Activated CD4-positive, alpha-beta T cell treated with anti-CD3 and anti-CD28 coated beads for 36 hours (primary cell): ENCODE measurements around the gene MTRF1L. TPM values are rescaled to one million over a fixed set of nuclear protein-coding genes. Genes with fewer than 3 reads are reported as not detected.
"Not testable (repeated sequence)": the region's sequence is repeated elsewhere in the genome, so short reads cannot be mapped to it uniquely, and the experiment has no call there.

Source experiments
- ATAC-seq: fragments of 200-7000 bp; cut with Tn5 transposase; one replicate; pipeline ENCODE4 v1.10.0; 2021; ENCODE audit warnings: mild to moderate bottlenecking, moderate library complexity
- CTCF ChIA-PET: fragments of 350-600 bp; sonication (Branson Sonifier 250); formaldehyde crosslinking; loops from one replicate; lab custom pipeline; 2021; ENCODE audit warnings: antibody characterized with exemption; lab: Charles Lee
- POLR2A ChIA-PET: fragments of 350-600 bp; sonication (Branson Sonifier 250); formaldehyde crosslinking; loops from one replicate; lab custom pipeline; 2021; ENCODE audit warnings: antibody characterized with exemption, inconsistent platforms; lab: Charles Lee
- DNase-seq: peaks from one replicate; pipeline ENCODE4 v3.0.0-alpha.2; 2020
- H3K27ac Mint-ChIP-seq: one replicate; pipeline ENCODE4 v1.8.0; 2021; ENCODE audit warnings: mixed read lengths
- H3K27me3 Mint-ChIP-seq: one replicate; pipeline ENCODE4 v1.8.0; 2021; ENCODE audit warnings: mixed read lengths
- H3K36me3 Mint-ChIP-seq: one replicate; pipeline ENCODE4 v1.8.0; 2021; ENCODE audit warnings: low read depth, mixed read lengths
- H3K4me1 Mint-ChIP-seq: one replicate; pipeline ENCODE4 v1.8.0; 2021; ENCODE audit warnings: mixed read lengths
- H3K4me3 Mint-ChIP-seq: one replicate; pipeline ENCODE4 v1.8.0; 2021; ENCODE audit warnings: mild to moderate bottlenecking, moderate library complexity, mixed read lengths
- H3K9me3 Mint-ChIP-seq: one replicate; pipeline ENCODE4 v1.8.0; 2021; ENCODE audit warnings: low read depth, mixed read lengths
- intact Hi-C, 2 experiments: fragments of 100-400 bp; cut with DNase I in 1 of 2; cut with micrococcal nuclease in 1 of 2; formaldehyde crosslinking; loops; one replicate each; pipeline versions ENCODE4 v1.14.2 to v1.15.1; 2022 to 2024; cut with DNase I, micrococcal nuclease
- total RNA-seq, 2 experiments: library from RNA; stranded (reverse); gene quantifications; one replicate each; pipeline ENCODE4 v1.2.3, GENCODE V29; 2021

MTRF1L gene
- total RNA-seq, 2 experiments from 2014 or later = 16.8 to 19.9 TPM

DNA sequence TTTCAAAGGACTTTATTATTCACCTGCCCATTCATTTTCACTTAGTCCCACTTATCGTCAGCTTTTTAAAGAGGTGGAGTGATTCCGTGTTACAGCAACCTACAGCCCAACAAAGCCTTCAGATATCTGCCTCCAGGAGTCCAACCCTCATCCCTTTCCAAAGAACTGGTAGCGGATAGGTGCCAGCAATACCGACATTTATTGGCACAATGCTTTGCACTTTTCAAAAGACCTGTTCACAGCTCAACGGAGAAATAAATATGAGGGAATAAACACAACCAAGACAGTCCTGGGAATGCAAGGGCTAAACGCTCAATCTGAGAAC lies 819 bp upstream of the MTRF1L start:
- CTCF ChIA-PET = interaction anchor here (1.0 kb wide), 1 partner anchor 23 kb away, joined by 3 read pairs; no protein-coding TSS in a partner anchor
- peaks cover 5% of the 10 kb centered on the region for H3K9me3 Mint-ChIP-seq
- intact Hi-C loops = loop anchor here (2.0 to 5.0 kb wide), 4 partner anchors 21 to 1551 kb away; partner anchors contain the start of genes FBXO5 (in 1 of the 2) and RMND1 (in 1 of the 2)
- no peak for DNase-seq
- POLR2A ChIA-PET = interaction anchor here (1.2 kb wide), 1 partner anchor 21 kb away, joined by 5 read pairs; the partner anchor contains the start of gene FBXO5
- H3K4me3 Mint-ChIP-seq = peak overlapping the region; percentile 92
- H3K27ac Mint-ChIP-seq = peak overlapping the region; percentile 99
- ATAC-seq = peak; percentile 17
- peaks cover 36% of the 10 kb centered on the region for H3K4me1 Mint-ChIP-seq
- H3K27me3 Mint-ChIP-seq = no peaks in the 10 kb centered on the region
- H3K36me3 Mint-ChIP-seq = peaks cover 30% of the 10 kb centered on the region

DNA sequence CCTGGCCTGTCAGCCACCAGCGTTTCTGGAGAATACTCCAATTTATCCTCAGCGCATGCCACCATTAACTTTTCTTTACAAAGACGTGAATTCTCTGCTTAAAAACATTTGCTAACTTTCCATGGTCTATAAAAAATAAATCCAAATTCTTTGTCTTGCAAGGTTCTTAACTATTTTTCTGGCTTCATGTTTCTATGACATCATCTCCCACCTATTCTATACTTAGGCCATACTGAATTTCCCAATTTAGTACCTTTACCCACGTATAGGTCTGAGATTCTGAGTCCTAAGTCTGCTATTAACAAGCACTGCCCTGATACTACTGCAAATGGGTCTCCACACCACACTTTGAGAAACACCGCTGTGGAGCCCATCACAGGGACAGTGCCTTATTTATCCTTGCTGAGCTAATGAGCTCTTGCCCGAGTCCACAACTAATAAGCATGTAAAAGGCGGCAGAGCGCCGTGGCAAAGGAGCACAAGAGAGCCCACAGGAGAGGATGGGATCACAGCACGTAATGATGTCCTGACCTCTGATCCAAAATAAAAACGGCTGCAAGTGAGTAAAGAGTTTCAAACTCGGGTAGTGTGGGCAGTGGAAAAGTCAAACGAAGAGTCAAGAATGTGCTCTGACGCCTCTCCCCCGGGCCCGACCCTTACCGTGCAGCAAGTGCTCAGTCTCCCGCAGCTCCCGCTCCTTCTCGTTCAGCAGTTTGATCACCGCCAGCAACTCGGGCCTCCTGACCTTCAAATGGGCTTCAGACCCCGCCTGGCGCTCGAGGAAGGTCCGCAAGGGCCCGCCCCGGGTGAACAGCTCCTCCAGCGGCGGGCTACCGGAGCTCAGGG lies 519 bp downstream of the MTRF1L start:
- H3K36me3 Mint-ChIP-seq = peaks cover 36% of the 10 kb centered on the region
- H3K4me1 Mint-ChIP-seq = peaks cover 40% of the 10 kb centered on the region
- ATAC-seq (peak; percentile 30), DNase-seq (peak; percentile 54)
- peak overlapping the region; percentile 92 for H3K4me3 Mint-ChIP-seq
- intact Hi-C loops = loop anchor here (1.0 to 5.0 kb wide), 6 partner anchors 19 to 1612 kb away; partner anchors contain the start of genes FBXO5 (in 2 of the 2) and RMND1 (in 1 of the 2)
- CTCF ChIA-PET = no interaction called here
- H3K27ac Mint-ChIP-seq = peak overlapping the region; percentile 97
- peaks cover 5% of the 10 kb centered on the region for H3K9me3 Mint-ChIP-seq
- no peaks in the 10 kb centered on the region for H3K27me3 Mint-ChIP-seq
- POLR2A ChIA-PET = interaction anchor here (1.9 kb wide), 1 partner anchor 18 kb away, joined by 10 read pairs; the partner anchor contains the start of gene FBXO5

GRCh38 chr6:153000790-153001189 lies 1.7 kb downstream of the MTRF1L start:
- POLR2A ChIA-PET = interaction anchor here (1.3 to 1.9 kb wide), 3 partner anchors 13 to 17 kb away, joined by 3 to 10 read pairs (median 7); partner anchors contain the start of gene FBXO5
- CTCF ChIA-PET, H3K27me3 Mint-ChIP-seq, ATAC-seq, H3K9me3 Mint-ChIP-seq, DNase-seq: not testable (repeated sequence)
- Mint-ChIP-seq H3K36me3 (peaks cover 43% of the 10 kb centered on the region), H3K27ac (peak overlapping the region; percentile 97), H3K4me1 (peaks cover 52% of the 10 kb centered on the region), H3K4me3 (peak overlapping the region; percentile 92)
- intact Hi-C loops = loop anchor here (5.0 kb wide), 2 partner anchors 1247 to 1548 kb away; partner anchors contain the start of gene RMND1 (in 1 of the 2)

DNA sequence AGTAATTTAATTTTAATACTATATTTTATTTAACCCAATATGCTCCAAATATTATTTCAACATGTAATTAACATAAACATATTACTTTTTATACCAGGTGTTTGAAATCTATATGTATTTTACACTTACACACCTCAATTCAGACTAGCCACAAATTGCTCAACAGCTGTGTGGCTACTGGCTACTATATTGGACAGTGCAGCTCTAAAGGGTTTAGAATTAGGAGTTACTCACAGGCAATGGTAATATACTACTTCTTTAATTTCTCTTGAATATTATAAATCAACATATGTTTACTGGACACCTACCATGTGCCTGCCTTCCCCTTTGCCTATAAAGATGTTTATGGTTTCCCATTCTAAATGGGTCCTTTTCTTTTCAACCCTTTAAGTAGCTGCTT lies 2.3 kb downstream of the MTRF1L start:
- DNase-seq (no peak), ATAC-seq (no peak)
- intact Hi-C loops = loop anchor here (5.0 kb wide), 2 partner anchors 1247 to 1548 kb away; partner anchors contain the start of gene RMND1 (in 1 of the 2)
- Mint-ChIP-seq H3K27ac (no peak overlapping the region), H3K4me3 (peak overlapping the region; percentile 92), H3K36me3 (peaks cover 43% of the 10 kb centered on the region), H3K4me1 (peaks cover 58% of the 10 kb centered on the region), H3K27me3 (no peaks in the 10 kb centered on the region), H3K9me3 (peaks cover 5% of the 10 kb centered on the region)
- ChIA-PET POLR2A (interaction anchor here (1.3 to 1.8 kb wide), 2 partner anchors 13 to 15 kb away, joined by 3 to 7 read pairs; no protein-coding TSS in a partner anchor), CTCF (interaction anchor here (0.6 to 1.1 kb wide), 2 partner anchors 9 to 13 kb away, joined by 3 read pairs; no protein-coding TSS in a partner anchor)

DNA sequence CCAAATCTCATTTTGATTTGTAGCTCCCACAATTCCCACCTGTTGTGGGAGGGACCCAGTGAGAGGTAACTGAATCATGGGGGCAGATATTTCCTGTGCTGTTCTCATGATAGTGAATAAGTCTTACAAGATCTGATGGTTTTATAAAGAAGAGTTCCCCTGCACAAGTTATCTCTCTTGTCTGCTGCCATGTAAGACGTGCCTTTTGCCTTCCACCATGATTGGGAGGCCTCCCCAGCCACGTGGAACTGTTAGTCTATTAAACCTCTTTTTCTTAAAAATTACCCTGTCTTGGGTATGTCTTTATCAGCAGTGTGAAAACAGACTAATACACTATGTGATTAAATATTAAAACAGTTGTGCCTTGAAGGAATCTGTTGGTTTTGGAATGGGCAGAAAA lies 3.0 kb downstream of the MTRF1L start:
- CTCF ChIA-PET = interaction anchor here (0.6 to 1.1 kb wide), 2 partner anchors 8 to 12 kb away, joined by 3 read pairs; no protein-coding TSS in a partner anchor
- peaks cover 45% of the 10 kb centered on the region for H3K36me3 Mint-ChIP-seq
- H3K27ac Mint-ChIP-seq = peak overlapping the region; percentile 71
- POLR2A ChIA-PET = interaction anchor here (1.8 kb wide), 1 partner anchor 14 kb away, joined by 7 read pairs; no protein-coding TSS in a partner anchor
- H3K9me3 Mint-ChIP-seq, ATAC-seq, H3K27me3 Mint-ChIP-seq, intact Hi-C loops: not testable (repeated sequence)
- H3K4me1 Mint-ChIP-seq = peaks cover 61% of the 10 kb centered on the region
- peak; percentile 12 for DNase-seq
- peak overlapping the region; percentile 60 for H3K4me3 Mint-ChIP-seq

DNA sequence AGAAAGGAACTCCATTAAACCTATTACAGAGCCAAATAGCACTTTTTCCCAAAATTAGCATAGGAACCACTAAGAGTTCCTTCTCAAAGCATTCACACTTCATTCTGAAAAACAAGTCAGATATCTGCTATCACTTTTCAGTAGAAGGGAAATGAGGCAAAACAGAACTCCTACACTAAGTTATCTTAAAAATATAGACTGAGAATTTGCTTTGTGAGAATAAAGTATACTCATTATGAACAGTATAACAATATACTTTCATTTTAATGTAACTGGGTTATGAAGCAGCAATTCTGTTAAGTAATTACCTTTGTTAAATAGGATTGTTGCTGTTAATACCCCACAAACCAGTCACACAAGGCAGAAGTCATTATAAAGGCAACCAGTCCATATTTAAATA lies 8.7 kb downstream of the MTRF1L start:
- no peaks in the 10 kb centered on the region for H3K27me3 Mint-ChIP-seq
- POLR2A ChIA-PET = no interaction called here
- intact Hi-C loops = loop anchor here in 1 of 2 experiments (1.0 kb wide), 1 partner anchor 10 kb away; no protein-coding TSS in a partner anchor
- CTCF ChIA-PET = no interaction called here
- no peak overlapping the region for H3K4me3 Mint-ChIP-seq
- peak; percentile 70 for ATAC-seq
- peak overlapping the region; percentile 90 for H3K27ac Mint-ChIP-seq
- H3K4me1 Mint-ChIP-seq = peaks cover 45% of the 10 kb centered on the region
- DNase-seq = no peak
- H3K9me3 Mint-ChIP-seq = no peaks in the 10 kb centered on the region
- peaks cover 49% of the 10 kb centered on the region for H3K36me3 Mint-ChIP-seq

DNA sequence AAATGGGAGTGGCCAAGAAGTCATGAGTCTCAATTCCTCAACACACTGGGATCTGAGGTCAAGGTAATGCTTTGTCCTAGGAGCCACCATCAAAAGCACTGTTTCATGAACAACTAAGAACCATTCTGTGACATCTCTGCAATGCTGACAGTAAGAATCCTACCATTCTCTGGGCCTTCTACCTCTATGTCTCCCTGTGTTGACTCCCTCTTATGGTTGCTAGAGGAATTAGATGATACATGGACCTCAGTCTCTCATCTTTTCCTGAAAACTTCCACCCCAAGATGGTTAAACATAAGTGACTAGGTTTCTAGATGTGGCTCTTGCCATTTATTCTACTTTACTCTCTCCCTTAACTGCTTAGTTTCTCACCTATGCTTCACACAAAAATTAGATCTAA lies 9.1 kb downstream of the MTRF1L start:
- peak overlapping the region; percentile 90 for H3K27ac Mint-ChIP-seq
- H3K4me3 Mint-ChIP-seq = no peak overlapping the region
- H3K4me1 Mint-ChIP-seq = peaks cover 43% of the 10 kb centered on the region
- DNase-seq (no peak), ATAC-seq (peak; percentile 79)
- H3K36me3 Mint-ChIP-seq = peaks cover 46% of the 10 kb centered on the region
- no peaks in the 10 kb centered on the region for H3K27me3 Mint-ChIP-seq
- no peaks in the 10 kb centered on the region for H3K9me3 Mint-ChIP-seq
- CTCF ChIA-PET = no interaction called here
- POLR2A ChIA-PET = no interaction called here
- intact Hi-C loops = loop anchor here in 1 of 2 experiments (1.0 kb wide), 1 partner anchor 9 kb away; no protein-coding TSS in a partner anchor

DNA sequence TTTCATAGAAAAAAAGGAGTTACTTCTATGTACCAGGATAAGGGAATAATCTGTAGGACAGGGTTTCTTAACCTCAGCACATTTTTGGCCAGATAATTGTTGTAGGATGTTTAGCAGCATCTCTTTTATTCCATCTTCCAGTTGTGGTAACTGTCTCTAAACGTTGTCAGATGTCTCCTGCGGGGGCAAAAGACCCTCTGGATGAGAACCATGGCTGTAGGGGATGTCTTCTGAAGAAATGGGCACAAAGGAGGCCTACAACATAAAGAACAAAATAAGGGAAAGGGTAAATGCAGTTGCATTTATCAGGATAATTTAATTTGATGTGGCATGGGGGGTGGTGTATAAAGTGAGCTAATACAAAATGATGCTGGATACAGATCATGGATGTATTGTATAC lies 15.5 kb downstream of the MTRF1L start:
- Mint-ChIP-seq H3K36me3 (peaks cover 40% of the 10 kb centered on the region), H3K27ac (peak overlapping the region; percentile 26), H3K27me3 (no peaks in the 10 kb centered on the region), H3K4me1 (peaks cover 20% of the 10 kb centered on the region), H3K4me3 (no peak overlapping the region), H3K9me3 (no peaks in the 10 kb centered on the region)
- DNase-seq (no peak), ATAC-seq (no peak)
- intact Hi-C loops = loop anchor here in 1 of 2 experiments (10.0 kb wide), 1 partner anchor 1748 kb away; the partner anchor contains the start of gene SCAF8
- POLR2A ChIA-PET = interaction anchor here (0.6 kb wide), 1 partner anchor 13 kb away, joined by 3 read pairs; no protein-coding TSS in a partner anchor
- CTCF ChIA-PET = interaction anchor here (0.6 to 1.0 kb wide), 2 partner anchors 13 to 685 kb away, joined by 3 read pairs; no protein-coding TSS in a partner anchor

- H3K9me3 Mint-ChIP-seq, DNase-seq, ATAC-seq, H3K27me3 Mint-ChIP-seq, CTCF ChIA-PET: not testable (repeated sequence)
- POLR2A ChIA-PET = interaction anchor here (1.1 kb wide), 1 partner anchor 15 kb away, joined by 7 read pairs; no protein-coding TSS in a partner anchor
- peak overlapping the region; percentile 90 for H3K4me3 Mint-ChIP-seq
- H3K4me1 Mint-ChIP-seq = peaks cover 27% of the 10 kb centered on the region
- intact Hi-C loops = loop anchor here in 1 of 2 experiments (10.0 kb wide), 1 partner anchor 1750 kb away; the partner anchor contains the start of gene SCAF8
- H3K36me3 Mint-ChIP-seq = peaks cover 46% of the 10 kb centered on the region
- H3K27ac Mint-ChIP-seq = peak overlapping the region; percentile 100
These were observed 17.2 kb downstream of the MTRF1L start for GRCh38 chr6:152985300-152985699.

GRCh38 chr6:152984513-152984872 lies 18.0 kb downstream of the MTRF1L start:
- intact Hi-C loops = loop anchor here (1.0 to 10.0 kb wide), 6 partner anchors 9 to 1750 kb away; partner anchors contain the start of gene SCAF8 (in 1 of the 2)
- ATAC-seq = no peak
- Mint-ChIP-seq H3K36me3 (peaks cover 45% of the 10 kb centered on the region), H3K4me1 (peaks cover 31% of the 10 kb centered on the region), H3K27me3 (no peaks in the 10 kb centered on the region), H3K4me3 (peak overlapping the region; percentile 90), H3K9me3 (no peaks in the 10 kb centered on the region), H3K27ac (peak overlapping the region; percentile 100)
- no peak for DNase-seq
- CTCF ChIA-PET = no interaction called here
- POLR2A ChIA-PET = interaction anchor here (0.7 to 2.6 kb wide), 2 partner anchors 9 to 17 kb away, joined by 4 to 10 read pairs; no protein-coding TSS in a partner anchor
